HepG2 (cell line): ENCODE data around the gene CLIC5. TPM values are rescaled to one million over a fixed set of nuclear protein-coding genes. Genes with fewer than 3 reads are reported as not detected.

Source experiments
- ATAC-seq: fragments of 200-7000 bp; cut with Tn5 transposase; 3 replicates; pipeline ENCODE4 v1.9.1; 2020; ENCODE audit warnings: mild to moderate bottlenecking, moderate library complexity
- BruUV-seq: library from RNA; stranded (reverse); fragments of 400-500 nt; replicated peaks from 2 replicates; lab custom pipeline; 2021; lab: Mats Ljungman, UMichigan
- CTCF ChIA-PET: fragments of 300-600 bp; formaldehyde crosslinking; extraction: SDS; loops from one replicate; lab custom pipeline; 2021; ENCODE audit warnings: low total read pairs, inconsistent platforms, low intra/inter-chr PET ratio; lab: Yijun Ruan, JAX
- POLR2A ChIA-PET: fragments of 350-600 bp; sonication (Branson Sonifier 250); formaldehyde crosslinking; loops from one replicate; lab custom pipeline; 2020; ENCODE audit warnings: antibody characterized with exemption, inconsistent platforms; lab: Yijun Ruan, JAX
- DNase-seq: peaks from one replicate; pipeline ENCODE4 v3.0.0-alpha.2; 2015; ENCODE audit warnings: low spot score
- FAIRE-seq: peaks from 3 replicates; lab custom pipeline; 2011; peaks lifted over from hg19 to GRCh38; lab: Jason Lieb, UNC
- H2AFZ ChIP-seq: one replicate; pipeline ENCODE4 v1.6.1; 2011; ENCODE audit warnings: low read length, inconsistent platforms
- H3K27ac ChIP-seq: fragments of 300-600 bp; 3 replicates; pipeline ENCODE4 v1.8.0; 2011; ENCODE audit warnings: mixed run types, mild to moderate bottlenecking, mixed read lengths, low read length, inconsistent platforms; ENCODE audit not compliant: insufficient read depth; ENCODE audit errors: extremely low read length
- H3K27me3 ChIP-seq, 2 experiments: fragments of 200-600 bp in 1 of 2; 2 replicates in 1 of 2; 3 replicates in 1 of 2; pipeline versions ENCODE4 v1.6.0 to v1.8.0; 2011; ENCODE audit warnings: low read length in 2 of 2, mild to moderate bottlenecking in 2 of 2, moderate library complexity in 2 of 2, inconsistent platforms in 1 of 2; ENCODE audit not compliant: insufficient read depth in 2 of 2, control insufficient read depth in 1 of 2
- H3K36me3 ChIP-seq, 2 experiments: fragments of 200-600 bp in 1 of 2; replicated peaks in 1 of 2; 2 replicates in 1 of 2; 3 replicates in 1 of 2; pipeline versions ENCODE4 v1.5.1 to v1.8.0; 2011; ENCODE audit warnings: low read length in 2 of 2, inconsistent platforms in 1 of 2; ENCODE audit not compliant: insufficient read depth in 2 of 2, control insufficient read depth in 1 of 2
- H3K4me1 ChIP-seq: 2 replicates; pipeline ENCODE4 v1.5.1; 2012; ENCODE audit warnings: low read length, inconsistent platforms; ENCODE audit not compliant: insufficient read depth
- H3K4me2 ChIP-seq: 2 replicates; pipeline ENCODE4 v1.6.0; 2011; ENCODE audit warnings: low read depth, low read length, inconsistent platforms
- H3K4me3 ChIP-seq, 3 experiments: fragments of 200-600 bp in 1 of 3; sonication (generic), shearing (Covaris generic) in 1 of 3; replicated peaks in 1 of 3; 2 replicates each; pipeline ENCODE4 v1.5.1; 2011 to 2016; ENCODE audit warnings: low read length in 3 of 3, inconsistent platforms in 2 of 3, low read depth in 2 of 3, mild to moderate bottlenecking in 2 of 3, control low read depth in 1 of 3, mixed read lengths in 1 of 3; ENCODE audit not compliant: insufficient read depth in 1 of 3
- H3K79me2 ChIP-seq: one replicate; pipeline ENCODE4 v1.6.1; 2011; ENCODE audit warnings: low read length, inconsistent platforms; ENCODE audit not compliant: insufficient read depth
- H3K9ac ChIP-seq: 2 replicates; pipeline ENCODE4 v1.6.0; 2011; ENCODE audit warnings: mild to moderate bottlenecking, low read depth, low read length, inconsistent platforms; ENCODE audit not compliant: insufficient read depth
- H3K9me3 ChIP-seq: 2 replicates; pipeline ENCODE4 v1.5.1; 2012; ENCODE audit warnings: mild to moderate bottlenecking, low read length
- H4K20me1 ChIP-seq: 2 replicates; pipeline ENCODE4 v1.6.0; 2011; ENCODE audit warnings: inconsistent platforms, mild to moderate bottlenecking, low read length, moderate library complexity; ENCODE audit not compliant: insufficient read depth
- EED ChIP-seq: sonication (generic); formaldehyde crosslinking; IDR thresholded peaks from 2 replicates; pipeline ENCODE4 v1.5.0; 2020; ENCODE audit warnings: mild to moderate bottlenecking, missing genetic modification reagents
- MXI1 ChIP-seq: IDR thresholded peaks from 3 replicates; pipeline ENCODE4 v1.6.1; 2012; ENCODE audit warnings: low read depth, low read length, inconsistent platforms, borderline replicate concordance
- NR2F6 ChIP-seq, 2 experiments: IDR thresholded peaks; 2 replicates each; pipeline ENCODE4 v1.6.1; 2016; ENCODE audit warnings: antibody characterized with exemption in 1 of 2, mild to moderate bottlenecking in 1 of 2
- PTBP1 ChIP-seq: fragments of 200-400 bp; formaldehyde crosslinking; IDR thresholded peaks from 2 replicates; pipeline ENCODE4 v1.6.1; 2018; ENCODE audit warnings: low read length, low read depth; ENCODE audit not compliant: poor library complexity, severe bottlenecking
- RAD51 ChIP-seq: fragments of 450-650 bp; IDR thresholded peaks from 2 replicates; pipeline ENCODE4 v1.6.1; 2016; ENCODE audit warnings: borderline replicate concordance
- ZBTB38 ChIP-seq: sonication (generic); formaldehyde crosslinking; IDR thresholded peaks from 2 replicates; pipeline ENCODE4 v1.5.1; 2020; ENCODE audit warnings: mild to moderate bottlenecking, missing genetic modification reagents
- ZKSCAN8 ChIP-seq: IDR thresholded peaks from 2 replicates; pipeline ENCODE4 v1.6.1; 2016; ENCODE audit warnings: borderline replicate concordance, missing genetic modification reagents, missing compliant biosample characterization
- ZNF263 ChIP-seq: sonication (generic); formaldehyde crosslinking; IDR thresholded peaks from 2 replicates; pipeline ENCODE4 v1.4.0; 2020; ENCODE audit warnings: missing genetic modification reagents
- ZNF552 ChIP-seq: sonication (generic); formaldehyde crosslinking; IDR thresholded peaks from 2 replicates; pipeline ENCODE4 v1.9.0; 2022; ENCODE audit warnings: missing genetic modification reagents, mild to moderate bottlenecking, borderline replicate concordance
- ZNF660 ChIP-seq: sonication (generic); formaldehyde crosslinking; IDR thresholded peaks from 2 replicates; pipeline ENCODE4 v1.5.1; 2020; ENCODE audit warnings: mild to moderate bottlenecking, low read depth, missing genetic modification reagents, borderline replicate concordance
- WGBS: methylation state at CpG from one replicate; pipeline ENCODE4 v1.1.6; 2017; ENCODE audit warnings: low lambda C conversion rate; 5-methylcytosine and 5-hydroxymethylcytosine counted together
- in situ Hi-C: cut with HindIII; loops from 2 replicates; pipeline ENCODE4 v1.10.0; 2017; ENCODE audit warnings: low pct_unique_long_range_greater_than_20kb; ENCODE audit not compliant: extremely low pct_ligation_motif_present
- intact Hi-C: fragments of 100-400 bp; cut with micrococcal nuclease; formaldehyde crosslinking; loops from one replicate; pipeline ENCODE4 v1.10.0; 2022; ENCODE audit not compliant: unreplicated experiment
- polyA plus RNA-seq, 8 experiments: library from polyadenylated mRNA; depleted of rRNA in 3 of 8; stranded (reverse) in 7 of 8; unstranded in 1 of 8; fragments of >200 nt; fragmentation: Illumina TruSeq in 4 of 8; extraction: Trizol in 4 of 8; gene quantifications; 2 replicates each; pipeline versions ENCODE4 v1.2.1 to v1.2.3, GENCODE V29; 2011 to 2016; ENCODE audit warnings: low read depth in 4 of 8, missing spikeins in 1 of 8, mixed read lengths in 1 of 8; ENCODE audit not compliant: insufficient read depth in 1 of 8
- total RNA-seq, 5 experiments: library from RNA; depleted of rRNA; stranded (reverse); fragments of >200 nt; fragmentation: Illumina TruSeq; extraction: Trizol; gene quantifications; 2 replicates each; pipeline ENCODE4 v1.2.3, GENCODE V29; 2016; ENCODE audit warnings: low read depth in 1 of 5
- TF ChIP-seq, protein P1 (sequence below): sonication (generic); formaldehyde crosslinking; IDR thresholded peaks from 2 replicates; pipeline ENCODE4 v1.4.0; 2020; ENCODE audit warnings: missing genetic modification reagents
- TF ChIP-seq, protein P2 (sequence below): IDR thresholded peaks from 2 replicates; pipeline ENCODE4 v1.6.1; 2016; ENCODE audit warnings: missing compliant biosample characterization, missing genetic modification reagents, borderline replicate concordance

Gene CLIC5
- total and polyA plus RNA-seq, 2 of the 13 experiments (the other 11 are each of a cell fraction or from before 2014, with no cell fraction given): not detected

DNA sequence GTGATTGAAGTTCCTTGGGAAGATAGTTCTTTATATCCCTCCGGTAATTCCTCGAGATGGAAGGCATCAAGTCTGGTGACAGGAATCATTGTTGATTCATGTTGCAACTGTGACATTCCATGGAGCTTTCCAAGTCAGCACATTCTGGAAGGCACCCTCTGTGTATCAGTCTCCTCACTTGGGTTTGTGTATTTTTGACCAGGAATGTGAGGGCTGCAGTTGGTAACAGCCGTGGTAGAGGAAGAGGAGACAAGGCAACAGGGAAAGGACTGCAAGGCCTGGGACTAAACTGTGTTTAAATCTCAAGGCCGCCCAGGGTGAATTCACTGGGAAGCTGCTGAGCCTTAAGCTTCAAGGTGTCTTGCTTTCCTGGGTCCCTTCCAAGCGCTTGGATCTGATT lies 99.0 kb downstream of the CLIC5 start:
- in situ Hi-C loops (loop anchor here (25.0 kb wide), 1 partner anchor 1254 kb away; no protein-coding TSS in a partner anchor), intact Hi-C loops (no loop called here)
- H3K36me3 ChIP-seq: no peaks in the 10 kb centered on the region
- BruUV-seq: no TSS peak
- DNase-seq (no peak), ATAC-seq (no peak), FAIRE-seq (no peak)
- H3K4me2 ChIP-seq: no peak overlapping the region
- no peaks in the 10 kb centered on the region for H3K79me2 ChIP-seq
- H3K4me1 ChIP-seq: no peaks in the 10 kb centered on the region
- no peak overlapping the region for H3K27ac ChIP-seq
- ChIA-PET POLR2A (no interaction called here), CTCF (no interaction called here)
- H3K9ac ChIP-seq: no peak overlapping the region
- H3K9me3 ChIP-seq: no peaks in the 10 kb centered on the region
- no peak overlapping the region for H2AFZ ChIP-seq
- no peaks in the 10 kb centered on the region for H4K20me1 ChIP-seq
- H3K27me3 ChIP-seq: no peaks in the 10 kb centered on the region
- WGBS: 26% methylated on average over 5 of the region's 5 CpGs
- TF ChIP-seq EED (CRISPR knock-in tag): no peak
- no peak for TF ChIP-seq NR2F6 (IDR thresholded peaks at IDR 0.05)
- TF ChIP-seq NR2F6 (CRISPR knock-in tag; IDR thresholded peaks at IDR 0.05): no peak
- TF ChIP-seq ZNF552 (CRISPR knock-in tag): no peak
- TF ChIP-seq ZKSCAN8 (CRISPR knock-in tag): no peak
- no peak for TF ChIP-seq MXI1
- no peak overlapping the region for H3K4me3 ChIP-seq

DNA sequence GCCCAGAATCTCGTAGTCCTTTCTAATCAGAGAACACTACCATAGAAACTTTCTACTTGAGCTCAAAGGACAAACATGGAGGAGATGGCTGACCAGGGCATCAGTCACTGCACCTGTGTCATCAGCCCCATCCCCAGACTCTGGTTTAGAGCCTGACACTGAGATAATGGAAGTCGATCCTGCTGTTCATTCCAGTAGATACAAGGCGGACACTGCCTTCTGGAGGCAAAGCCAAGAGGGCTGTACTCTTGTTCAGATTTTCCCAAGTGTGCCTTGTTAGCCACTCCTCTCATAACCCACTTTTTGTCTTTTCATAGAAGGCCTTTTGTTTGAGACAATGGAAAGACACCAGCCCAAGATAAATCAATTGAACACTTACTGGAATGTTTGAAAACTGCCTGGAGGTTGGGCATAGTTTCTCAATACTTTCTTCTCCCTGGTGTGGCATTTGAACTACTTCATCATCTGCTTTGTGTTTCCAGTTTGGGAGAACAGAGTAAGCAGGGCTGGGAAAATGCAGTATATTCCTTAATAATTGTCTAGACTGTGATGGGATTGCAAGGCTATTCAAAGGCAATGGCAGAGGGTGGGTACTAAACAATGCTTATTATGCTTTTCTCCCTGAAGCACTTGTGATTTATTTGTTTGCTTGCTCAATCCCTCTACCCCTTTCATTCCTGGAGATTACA lies 99.7 kb downstream of the CLIC5 start:
- Histone ChIP-seq H3K4me2 (no peak overlapping the region), H3K4me3 (no peak overlapping the region), H3K27ac (no peak overlapping the region), H3K36me3 (no peaks in the 10 kb centered on the region), H3K79me2 (no peaks in the 10 kb centered on the region), H3K27me3 (no peaks in the 10 kb centered on the region), H3K9ac (no peak overlapping the region), H3K9me3 (no peaks in the 10 kb centered on the region), H3K4me1 (no peaks in the 10 kb centered on the region), H4K20me1 (no peaks in the 10 kb centered on the region), H2AFZ (no peak overlapping the region)
- in situ Hi-C loops (loop anchor here (25.0 kb wide), 1 partner anchor 1254 kb away; no protein-coding TSS in a partner anchor), intact Hi-C loops (no loop called here)
- no peak for DNase-seq
- no peak for FAIRE-seq
- ChIA-PET CTCF (no interaction called here), POLR2A (no interaction called here)
- 0% methylated on average over 3 of the region's 3 CpGs for WGBS
- no TSS peak for BruUV-seq
- ATAC-seq: no peak
- no peak for TF ChIP-seq ZNF660 (CRISPR knock-in tag)
- TF ChIP-seq RAD51: no peak
- TF ChIP-seq, protein P1, sequence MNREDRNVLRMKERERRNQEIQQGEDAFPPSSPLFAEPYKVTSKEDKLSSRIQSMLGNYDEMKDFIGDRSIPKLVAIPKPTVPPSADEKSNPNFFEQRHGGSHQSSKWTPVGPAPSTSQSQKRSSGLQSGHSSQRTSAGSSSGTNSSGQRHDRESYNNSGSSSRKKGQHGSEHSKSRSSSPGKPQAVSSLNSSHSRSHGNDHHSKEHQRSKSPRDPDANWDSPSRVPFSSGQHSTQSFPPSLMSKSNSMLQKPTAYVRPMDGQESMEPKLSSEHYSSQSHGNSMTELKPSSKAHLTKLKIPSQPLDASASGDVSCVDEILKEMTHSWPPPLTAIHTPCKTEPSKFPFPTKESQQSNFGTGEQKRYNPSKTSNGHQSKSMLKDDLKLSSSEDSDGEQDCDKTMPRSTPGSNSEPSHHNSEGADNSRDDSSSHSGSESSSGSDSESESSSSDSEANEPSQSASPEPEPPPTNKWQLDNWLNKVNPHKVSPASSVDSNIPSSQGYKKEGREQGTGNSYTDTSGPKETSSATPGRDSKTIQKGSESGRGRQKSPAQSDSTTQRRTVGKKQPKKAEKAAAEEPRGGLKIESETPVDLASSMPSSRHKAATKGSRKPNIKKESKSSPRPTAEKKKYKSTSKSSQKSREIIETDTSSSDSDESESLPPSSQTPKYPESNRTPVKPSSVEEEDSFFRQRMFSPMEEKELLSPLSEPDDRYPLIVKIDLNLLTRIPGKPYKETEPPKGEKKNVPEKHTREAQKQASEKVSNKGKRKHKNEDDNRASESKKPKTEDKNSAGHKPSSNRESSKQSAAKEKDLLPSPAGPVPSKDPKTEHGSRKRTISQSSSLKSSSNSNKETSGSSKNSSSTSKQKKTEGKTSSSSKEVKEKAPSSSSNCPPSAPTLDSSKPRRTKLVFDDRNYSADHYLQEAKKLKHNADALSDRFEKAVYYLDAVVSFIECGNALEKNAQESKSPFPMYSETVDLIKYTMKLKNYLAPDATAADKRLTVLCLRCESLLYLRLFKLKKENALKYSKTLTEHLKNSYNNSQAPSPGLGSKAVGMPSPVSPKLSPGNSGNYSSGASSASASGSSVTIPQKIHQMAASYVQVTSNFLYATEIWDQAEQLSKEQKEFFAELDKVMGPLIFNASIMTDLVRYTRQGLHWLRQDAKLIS: no peak
- TF ChIP-seq ZBTB38 (CRISPR knock-in tag): no peak
- TF ChIP-seq, protein P2, sequence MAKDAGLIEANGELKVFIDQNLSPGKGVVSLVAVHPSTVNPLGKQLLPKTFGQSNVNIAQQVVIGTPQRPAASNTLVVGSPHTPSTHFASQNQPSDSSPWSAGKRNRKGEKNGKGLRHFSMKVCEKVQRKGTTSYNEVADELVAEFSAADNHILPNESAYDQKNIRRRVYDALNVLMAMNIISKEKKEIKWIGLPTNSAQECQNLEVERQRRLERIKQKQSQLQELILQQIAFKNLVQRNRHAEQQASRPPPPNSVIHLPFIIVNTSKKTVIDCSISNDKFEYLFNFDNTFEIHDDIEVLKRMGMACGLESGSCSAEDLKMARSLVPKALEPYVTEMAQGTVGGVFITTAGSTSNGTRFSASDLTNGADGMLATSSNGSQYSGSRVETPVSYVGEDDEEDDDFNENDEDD (CRISPR knock-in tag): no peak
- no peak for TF ChIP-seq PTBP1
- no peak for TF ChIP-seq ZNF263 (CRISPR knock-in tag)
